Spinal cord (tissue), 10 donors: ENCODE results near the gene SLC39A8. TPM values are rescaled to one million over a fixed set of nuclear protein-coding genes. Genes with fewer than 3 reads are reported as not detected.

Experiments
- DNase-seq, 6 donors: peaks; one replicate each; pipeline versions ENCODE4 v3.0.0 to v3.0.0-alpha.2; 2013 to 2015; ENCODE audit warnings: low spot score in 6 of 6, low read depth in 4 of 6
- H3K27ac ChIP-seq: one replicate; pipeline ENCODE4 v1.5.1; 2013; ENCODE audit warnings: low read depth, low read length, control low read depth
- H3K27me3 ChIP-seq: one replicate; pipeline ENCODE4 v1.6.1; 2013; ENCODE audit warnings: low read length; ENCODE audit not compliant: control insufficient read depth, insufficient read depth
- H3K36me3 ChIP-seq: one replicate; pipeline ENCODE4 v1.6.1; 2013; ENCODE audit warnings: low read length; ENCODE audit not compliant: control insufficient read depth, insufficient read depth
- H3K4me1 ChIP-seq: one replicate; pipeline ENCODE4 v1.6.1; 2013; ENCODE audit warnings: low read length; ENCODE audit not compliant: control insufficient read depth, insufficient read depth
- H3K4me3 ChIP-seq: one replicate; pipeline ENCODE4 v1.5.1; 2013; ENCODE audit warnings: low read depth, low read length, control low read depth
- H3K9me3 ChIP-seq: one replicate; pipeline ENCODE4 v1.6.1; 2013; ENCODE audit warnings: low read length; ENCODE audit not compliant: control insufficient read depth, insufficient read depth
- WGBS: methylation state at CpG from one replicate; pipeline ENCODE4 v1.1.5; 2013; ENCODE audit warnings: missing lambda C conversion rate; ENCODE audit not compliant: insufficient coverage; 5-methylcytosine and 5-hydroxymethylcytosine counted together
- polyA plus RNA-seq, 2 donors: library from polyadenylated mRNA; unstranded; fragments of 120-200 nt; gene quantifications; one replicate each; pipeline ENCODE4 v1.2.1, GENCODE V29; 2013; ENCODE audit not compliant: insufficient read length in 2 of 2
- total RNA-seq, 2 donors: library from RNA; depleted of rRNA in 1 of 2; stranded (reverse); fragments of 120-200 nt in 1 of 2; fragments of >200 nt in 1 of 2; gene quantifications; one replicate each; pipeline versions ENCODE4 v1.2.3 to v1.2.4, GENCODE V29; 2013 to 2014
- donor health status: healthy.

SLC39A8 gene
- total and polyA plus RNA-seq, 4 donors = 9.2 to 21.2 (median 14.3) TPM

- no peaks in the 10 kb centered on the region for H3K36me3 ChIP-seq
- peaks cover 16% of the 10 kb centered on the region for H3K4me1 ChIP-seq
- WGBS = 36% methylated on average over 1 of the region's 3 CpGs
- no peaks in the 10 kb centered on the region for H3K9me3 ChIP-seq
- no peak overlapping the region for H3K27ac ChIP-seq
- no peak for DNase-seq
- H3K4me3 ChIP-seq = no peak overlapping the region
- H3K27me3 ChIP-seq = peaks cover 4% of the 10 kb centered on the region
These were observed 2.7 kb downstream of the SLC39A8 start for GRCh38 chr4:102342404-102343074.

- peak overlapping the region; percentile 40 for H3K27ac ChIP-seq
- no peak overlapping the region for H3K4me3 ChIP-seq
- DNase-seq = peak in 1 of 6 donors; percentile 14
- H3K4me1 ChIP-seq = peaks cover 16% of the 10 kb centered on the region
- H3K9me3 ChIP-seq = no peaks in the 10 kb centered on the region
- peaks cover 4% of the 10 kb centered on the region for H3K27me3 ChIP-seq
- H3K36me3 ChIP-seq = no peaks in the 10 kb centered on the region
These were observed 4.1 kb downstream of the SLC39A8 start for GRCh38 chr4:102341201-102341600.

GRCh38 chr4:102339018-102339417 lies 6.3 kb downstream of the SLC39A8 start:
- no CpG with 5 or more reads among the region's 1 CpG for WGBS
- H3K4me1 ChIP-seq = no peaks in the 10 kb centered on the region
- H3K27ac ChIP-seq = no peak overlapping the region
- no peak overlapping the region for H3K4me3 ChIP-seq
- H3K36me3 ChIP-seq = no peaks in the 10 kb centered on the region
- H3K9me3 ChIP-seq = no peaks in the 10 kb centered on the region
- peaks cover 4% of the 10 kb centered on the region for H3K27me3 ChIP-seq
- DNase-seq = no peak

- no peaks in the 10 kb centered on the region for H3K36me3 ChIP-seq
These were observed 6.9 kb downstream of the SLC39A8 start for GRCh38 chr4:102338405-102338804.

GRCh38 chr4:102335616-102336015 lies 9.7 kb downstream of the SLC39A8 start:
- H3K9me3 ChIP-seq = peaks cover 2% of the 10 kb centered on the region
- no peaks in the 10 kb centered on the region for H3K4me1 ChIP-seq
- H3K4me3 ChIP-seq = no peak overlapping the region
- H3K36me3 ChIP-seq = no peaks in the 10 kb centered on the region
- no peaks in the 10 kb centered on the region for H3K27me3 ChIP-seq
- DNase-seq = no peak
- no peak overlapping the region for H3K27ac ChIP-seq
- no CpG with 5 or more reads among the region's 2 CpGs for WGBS

More at GRCh38 chr4:102338405-102338804, 6.9 kb downstream of the SLC39A8 start:
- no peak for DNase-seq
- no peaks in the 10 kb centered on the region for H3K4me1 ChIP-seq
- H3K4me3 ChIP-seq = no peak overlapping the region
- no peak overlapping the region for H3K27ac ChIP-seq
- 100% methylated on average over 5 of the region's 8 CpGs for WGBS
- peaks cover 4% of the 10 kb centered on the region for H3K27me3 ChIP-seq
- no peaks in the 10 kb centered on the region for H3K9me3 ChIP-seq

- peaks cover 2% of the 10 kb centered on the region for H3K9me3 ChIP-seq
- no peak overlapping the region for H3K27ac ChIP-seq
- no peaks in the 10 kb centered on the region for H3K36me3 ChIP-seq
- DNase-seq = no peak
- H3K27me3 ChIP-seq = no peaks in the 10 kb centered on the region
- WGBS = 100% methylated on average over 1 of the region's 2 CpGs
- no peak overlapping the region for H3K4me3 ChIP-seq
- no peaks in the 10 kb centered on the region for H3K4me1 ChIP-seq
These were observed 10.7 kb downstream of the SLC39A8 start for GRCh38 chr4:102334624-102335023.

GRCh38 chr4:102333787-102334186 lies 11.5 kb downstream of the SLC39A8 start:
- no CpG with 5 or more reads among the region's 3 CpGs for WGBS
- Histone ChIP-seq H3K36me3 (no peaks in the 10 kb centered on the region), H3K9me3 (peaks cover 2% of the 10 kb centered on the region), H3K4me3 (no peak overlapping the region), H3K27ac (no peak overlapping the region), H3K4me1 (no peaks in the 10 kb centered on the region), H3K27me3 (no peaks in the 10 kb centered on the region)
- DNase-seq = no peak

GRCh38 chr4:102328045-102328444 lies 17.2 kb downstream of the SLC39A8 start:
- Histone ChIP-seq H3K9me3 (peaks cover 2% of the 10 kb centered on the region), H3K36me3 (no peaks in the 10 kb centered on the region), H3K4me3 (no peak overlapping the region), H3K27ac (no peak overlapping the region), H3K27me3 (no peaks in the 10 kb centered on the region), H3K4me1 (no peaks in the 10 kb centered on the region)
- no CpG with 5 or more reads among the region's 1 CpG for WGBS
- DNase-seq = no peak

- Histone ChIP-seq H3K27me3 (no peaks in the 10 kb centered on the region), H3K27ac (no peak overlapping the region), H3K36me3 (no peaks in the 10 kb centered on the region), H3K4me3 (no peak overlapping the region), H3K4me1 (no peaks in the 10 kb centered on the region), H3K9me3 (peaks cover 2% of the 10 kb centered on the region)
- 98% methylated on average over 3 of the region's 3 CpGs for WGBS
- DNase-seq = no peak
These were observed 18.3 kb downstream of the SLC39A8 start for GRCh38 chr4:102326951-102327350.

- H3K27me3 ChIP-seq = no peaks in the 10 kb centered on the region
- no peaks in the 10 kb centered on the region for H3K9me3 ChIP-seq
- no peaks in the 10 kb centered on the region for H3K36me3 ChIP-seq
- no peak overlapping the region for H3K4me3 ChIP-seq
- no peak overlapping the region for H3K27ac ChIP-seq
- DNase-seq = peak in 2 of 6 donors; percentile 13 to 33
- WGBS = 63% methylated on average over 1 of the region's 3 CpGs
- H3K4me1 ChIP-seq = no peaks in the 10 kb centered on the region
These were observed 20.6 kb downstream of the SLC39A8 start for GRCh38 chr4:102324730-102325129.
